HuH-7 (cell line): Measurements from ENCODE around the gene POLR1E.
"Not testable (repeated sequence)": the region's sequence is repeated elsewhere in the genome, so short reads cannot be mapped to it uniquely, and the experiment has no call there.

Source experiments
- DNase-seq: peaks from one replicate; pipeline ENCODE4 v3.0.0; 2011; ENCODE audit warnings: low spot score

Gene POLR1E

DNA sequence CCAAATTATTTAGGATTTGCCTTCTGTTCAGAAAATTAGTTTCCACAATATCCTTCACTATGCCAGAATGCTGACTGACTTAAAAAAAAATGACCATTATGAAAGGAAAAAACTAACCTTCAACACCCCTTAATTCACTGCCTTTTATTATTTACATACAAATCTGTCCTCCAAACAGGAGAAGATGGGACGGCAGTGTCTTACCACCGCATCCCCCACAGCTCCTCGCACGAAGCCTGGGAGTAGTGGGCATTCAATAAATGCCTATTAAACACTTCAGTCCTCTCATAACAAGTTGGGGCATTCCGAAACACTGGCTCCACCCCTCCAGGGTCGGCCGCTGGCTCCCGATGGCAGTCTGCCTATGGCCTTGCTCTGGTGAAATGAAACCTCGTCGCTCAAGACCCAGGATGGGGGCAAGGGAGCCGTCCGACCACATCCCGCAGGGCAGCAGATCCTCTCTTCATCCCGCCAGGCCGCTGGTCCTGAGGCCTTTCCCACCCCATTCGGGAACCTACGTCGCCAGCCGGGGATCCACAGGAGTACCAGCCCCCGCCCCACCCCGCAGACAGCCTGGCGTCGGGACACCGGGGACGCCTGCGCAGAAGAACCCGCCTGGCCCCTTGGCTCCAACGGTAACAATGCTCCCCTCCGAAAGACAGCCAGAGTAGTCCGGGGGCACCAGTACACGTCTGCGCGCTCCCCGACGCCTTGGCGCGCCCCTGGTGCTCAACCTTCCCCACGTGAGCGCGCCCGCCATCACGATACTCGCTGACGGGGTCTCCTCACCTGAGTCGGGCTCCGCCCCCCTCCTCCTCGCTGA lies 21.1 kb upstream of the POLR1E start:
- no peak for DNase-seq

DNA sequence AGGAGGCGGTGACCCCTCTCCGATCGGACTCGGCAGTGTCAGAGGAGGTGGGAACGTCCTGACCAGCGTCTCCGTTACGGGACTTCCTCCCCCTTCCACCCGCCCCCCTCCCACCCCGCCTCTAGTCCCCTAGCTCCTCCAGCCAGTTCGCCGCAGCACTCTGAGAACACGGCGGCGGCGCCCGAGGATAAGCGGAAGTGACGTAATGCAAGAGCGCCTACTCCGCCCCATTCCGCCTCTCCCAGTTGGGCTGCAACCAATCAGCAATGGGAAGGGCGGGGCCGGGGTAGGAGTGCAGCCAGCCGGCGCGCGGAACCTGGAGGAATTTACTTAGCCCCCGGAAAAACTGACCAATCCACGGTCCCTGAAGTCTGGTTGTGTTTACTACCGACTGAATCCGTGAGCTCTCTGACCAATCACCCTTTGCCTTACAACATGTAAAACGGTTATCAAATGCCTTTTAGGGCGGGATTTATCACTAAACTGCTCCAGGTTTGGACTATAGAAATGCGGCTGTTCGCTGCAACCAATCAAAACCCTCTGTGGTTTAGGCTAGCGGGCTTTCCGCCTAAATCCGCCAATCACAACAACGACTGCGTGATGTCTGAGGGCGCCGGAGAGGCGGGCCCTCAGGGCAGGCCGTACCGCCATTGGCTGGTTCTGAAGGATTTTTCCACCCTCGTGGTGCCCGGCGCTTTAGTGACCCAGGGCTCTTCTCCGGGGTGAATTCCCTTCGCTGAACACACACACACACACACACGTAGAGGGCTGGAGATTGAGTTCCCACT lies 20.3 kb upstream of the POLR1E start, which contains the start of gene ZBTB5:
Gene ZBTB5 (minus strand): TSS at position 202 of the 788 bp plus-strand sequence. CDS start 22,899 bp downstream, outside the sequence.
- DNase-seq, result peak; percentile 100

DNA sequence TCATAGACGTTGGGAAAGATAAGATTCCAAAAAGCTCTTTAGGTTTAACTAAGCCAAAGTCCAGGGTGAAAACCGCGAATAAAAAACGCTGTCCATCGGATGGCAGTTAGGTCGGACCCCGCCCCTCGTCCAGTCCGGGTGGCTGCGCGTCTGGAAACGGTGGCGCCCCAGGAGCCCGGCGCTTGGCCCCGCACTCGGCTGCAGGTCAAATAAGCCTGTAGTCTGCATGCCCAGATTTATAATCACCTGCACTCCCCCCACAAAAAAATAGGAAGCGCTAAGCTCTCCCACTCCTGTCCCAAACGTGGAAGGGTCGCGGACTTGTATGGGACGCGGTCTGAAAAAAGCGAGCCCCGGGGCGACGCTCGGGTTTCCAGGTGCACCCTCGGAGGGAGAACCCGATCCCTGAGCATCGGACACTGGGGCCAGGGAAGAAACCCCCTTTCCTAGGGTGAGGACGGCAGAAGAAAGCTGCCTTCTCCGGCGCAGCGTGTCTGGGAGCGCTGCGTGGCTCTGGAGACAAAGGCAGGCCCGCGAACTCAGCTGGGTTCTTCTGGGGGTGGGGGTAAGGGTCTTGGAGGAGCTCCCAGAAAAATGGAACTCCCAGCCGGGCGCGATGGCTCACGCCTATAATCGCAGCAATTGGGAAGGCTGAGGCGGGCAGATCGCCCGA lies 19.6 kb upstream of the POLR1E start:
- peak; percentile 71 for DNase-seq

DNA sequence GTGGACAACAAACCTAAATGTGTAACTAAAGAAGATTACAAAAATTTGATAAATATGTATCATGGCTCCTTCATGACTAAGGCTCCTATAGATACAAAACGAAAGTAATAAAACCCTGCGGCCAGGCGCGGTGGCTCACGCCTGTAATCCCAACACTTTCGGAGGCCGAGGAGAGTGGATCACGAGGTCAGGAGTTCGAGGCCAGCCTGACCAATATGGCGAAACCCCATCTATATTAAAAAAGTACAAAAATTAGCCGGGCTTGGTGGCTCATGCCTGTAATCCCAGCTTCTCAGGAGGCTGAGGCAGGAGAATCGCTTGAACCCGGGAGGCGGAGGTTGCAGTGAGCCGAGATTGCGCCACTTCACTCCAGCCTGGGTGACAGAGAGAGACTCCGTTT lies 18.2 kb upstream of the POLR1E start:
- DNase-seq, result not testable (repeated sequence)

DNA sequence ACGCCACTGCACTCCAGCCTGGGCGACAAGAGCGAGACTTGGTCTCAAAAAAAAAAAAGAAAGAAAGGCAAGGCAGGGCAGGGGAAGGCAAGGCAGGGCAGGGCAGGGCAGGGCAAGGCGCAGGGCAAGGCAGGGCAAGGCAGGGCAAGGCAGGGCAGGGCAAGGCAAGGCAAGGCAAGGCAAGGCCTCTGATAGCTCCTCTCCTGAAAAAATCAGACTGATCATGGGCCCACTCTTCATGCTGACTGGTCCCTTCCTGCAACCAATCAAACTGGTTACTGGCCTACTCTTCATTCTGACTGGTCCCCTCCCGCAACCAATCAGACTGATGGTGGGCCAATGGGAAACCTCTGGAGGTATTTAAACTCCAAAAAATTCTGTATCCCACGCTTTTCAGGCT lies 17.1 kb upstream of the POLR1E start:
- no peak for DNase-seq

DNA sequence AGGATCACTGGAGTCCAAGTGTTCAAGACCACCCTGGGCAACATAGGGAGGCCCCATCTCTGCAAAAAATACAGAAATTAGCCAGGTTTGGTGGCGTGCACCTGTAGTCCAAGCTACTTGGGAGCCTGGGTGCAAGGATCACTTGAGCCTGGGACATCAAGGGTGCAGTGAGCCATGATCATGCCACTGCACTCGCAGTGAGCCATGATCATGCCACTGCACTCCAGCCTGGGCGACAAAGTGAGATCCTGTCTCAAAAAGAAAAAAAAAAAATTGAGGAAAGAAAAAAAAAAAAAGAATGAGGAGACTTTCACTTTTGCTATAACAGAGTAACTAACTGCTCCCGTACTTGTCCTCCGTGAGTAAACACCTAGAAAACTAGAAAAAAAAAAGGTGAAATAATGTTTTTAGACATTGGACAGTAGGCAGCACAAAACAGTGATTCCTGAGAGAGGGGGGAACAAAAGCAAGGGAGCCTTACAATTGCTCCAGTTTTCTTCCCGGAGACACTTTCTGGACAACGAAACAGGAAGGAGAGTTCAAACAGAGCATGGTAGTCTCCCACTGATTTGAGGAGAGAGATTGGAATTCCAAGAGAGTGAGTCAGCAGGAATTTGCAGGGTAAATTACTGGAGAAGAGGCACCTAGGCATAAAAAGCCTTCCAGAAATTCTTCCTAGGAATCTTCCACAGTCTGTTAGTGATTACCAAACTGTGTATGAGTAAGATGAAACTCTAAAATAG lies 13.6 kb upstream of the POLR1E start:
- peak; percentile 52 for DNase-seq

DNA sequence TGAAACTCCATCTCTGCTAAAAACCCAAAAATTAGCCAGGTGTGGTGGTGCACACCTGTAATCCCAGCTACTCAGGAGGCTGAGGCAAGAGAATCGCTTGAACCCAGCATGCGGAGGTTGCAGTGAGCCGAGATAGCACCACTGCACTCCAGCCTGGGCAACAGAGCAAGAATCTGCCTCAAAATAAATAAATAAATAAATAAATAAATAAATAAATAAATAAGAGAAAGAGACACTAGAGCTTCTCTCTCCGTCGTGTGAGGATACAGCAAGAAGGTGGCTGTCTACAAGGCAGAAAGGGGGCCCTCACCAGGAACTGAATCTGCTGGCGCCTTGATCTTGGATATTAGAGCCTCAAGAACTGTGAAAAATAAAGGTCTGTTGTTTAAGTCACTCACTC lies 11.8 kb upstream of the POLR1E start:
- not testable (repeated sequence) for DNase-seq

DNA sequence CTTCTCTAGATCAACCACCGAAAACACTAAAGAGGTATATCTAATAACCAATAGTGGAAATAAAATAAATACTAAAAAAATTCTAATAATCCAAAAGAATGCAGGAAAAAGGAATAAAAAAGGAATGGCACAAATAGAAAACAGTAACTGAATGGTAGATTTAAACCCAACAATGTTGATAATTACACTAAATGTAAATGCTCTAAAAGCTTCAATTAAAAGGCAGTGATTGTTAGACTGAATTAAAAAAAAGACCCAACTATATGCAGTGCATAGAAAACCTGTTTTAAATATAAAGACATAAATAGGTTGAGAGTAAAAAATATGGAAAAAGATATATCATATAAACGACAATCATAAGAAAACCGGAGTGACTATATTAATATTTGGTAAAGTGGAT lies 11.3 kb upstream of the POLR1E start:
- no peak for DNase-seq

DNA sequence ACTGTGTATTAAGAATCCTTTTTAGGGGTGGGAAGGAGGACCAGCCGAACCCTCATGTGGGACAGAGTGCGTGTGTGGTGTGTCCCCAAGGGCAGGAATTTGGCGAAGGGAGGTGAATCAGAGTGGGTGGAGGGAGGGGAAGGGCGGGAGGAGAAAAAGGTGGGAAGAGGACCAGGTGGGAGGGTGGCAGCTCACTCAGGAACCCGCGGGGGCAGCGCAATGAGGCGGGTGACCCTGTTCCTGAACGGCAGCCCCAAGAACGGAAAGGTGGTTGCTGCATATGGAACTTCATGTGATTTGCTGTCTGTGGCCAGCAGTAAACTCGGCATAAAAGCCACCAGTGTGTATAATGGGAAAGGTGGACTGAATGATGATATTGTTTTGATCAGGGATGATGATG lies 8.8 kb upstream of the POLR1E start:
- DNase-seq, result no peak

DNA sequence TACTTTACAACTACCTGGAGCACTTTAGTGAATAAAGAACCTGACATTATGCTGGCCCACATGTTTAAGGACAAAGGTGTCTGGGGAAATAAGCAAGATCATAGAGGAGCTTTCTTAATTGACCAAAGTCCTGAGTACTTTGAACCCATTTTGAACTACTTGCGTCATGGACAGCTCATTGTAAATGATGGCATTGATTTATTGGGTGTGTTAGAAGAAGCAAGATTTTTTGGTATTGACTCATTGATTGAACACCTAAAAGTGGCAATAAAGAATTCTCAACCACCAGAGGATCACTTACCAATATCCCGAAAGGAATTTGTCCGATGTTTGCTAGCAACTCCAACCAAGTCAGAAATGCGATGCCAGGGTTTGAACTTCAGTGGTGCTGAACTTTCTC lies 8.3 kb upstream of the POLR1E start:
- not testable (repeated sequence) for DNase-seq

DNA sequence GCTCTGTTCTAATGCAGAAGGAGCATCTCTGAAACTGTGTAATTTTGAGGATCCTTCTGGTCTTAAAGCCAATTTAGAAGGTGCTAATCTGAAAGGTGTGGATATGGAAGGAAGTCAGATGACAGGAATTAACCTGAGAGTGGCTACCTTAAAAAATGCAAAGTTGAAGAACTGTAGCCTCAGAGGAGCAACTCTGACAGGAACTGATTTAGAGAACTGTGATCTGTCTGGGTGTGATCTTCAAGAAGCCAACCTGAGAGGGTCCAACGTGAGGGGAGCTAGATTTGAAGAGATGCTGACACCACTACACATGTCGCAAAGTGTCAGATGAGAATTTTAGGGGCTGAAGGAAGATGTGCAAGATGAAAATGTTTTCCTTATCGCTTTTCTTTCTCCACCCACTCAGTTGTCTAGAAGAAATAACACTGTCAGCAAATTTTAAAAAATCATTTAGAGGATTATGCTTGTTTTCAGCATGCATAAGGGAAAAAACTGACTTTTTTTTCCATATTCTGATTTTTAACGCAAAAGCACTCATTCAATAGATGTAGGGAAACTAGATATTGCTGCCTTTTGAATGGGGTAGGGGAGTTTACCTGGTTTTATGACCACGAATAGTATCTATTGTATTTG lies 7.6 kb upstream of the POLR1E start:
- not testable (repeated sequence) for DNase-seq

DNA sequence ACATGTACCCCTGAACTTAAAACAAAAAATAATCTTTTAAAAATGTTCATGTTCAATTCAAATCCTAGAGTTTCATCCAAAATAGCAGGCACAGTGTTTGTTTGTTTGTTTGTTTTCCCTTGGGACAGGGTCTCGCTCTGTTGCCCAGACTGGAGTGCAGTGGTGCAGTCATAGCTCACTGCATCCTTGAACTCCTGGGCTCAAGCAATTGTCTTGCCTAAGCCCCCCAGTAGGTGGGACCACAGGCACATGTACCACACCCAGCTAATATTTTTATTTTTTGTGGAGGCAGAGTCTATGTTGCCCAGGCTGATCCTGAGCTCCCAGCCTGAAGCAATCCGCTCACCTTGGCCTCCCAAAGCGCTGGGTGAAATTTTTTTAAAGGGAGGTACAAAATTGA lies 5.0 kb upstream of the POLR1E start:
- no peak for DNase-seq

DNA sequence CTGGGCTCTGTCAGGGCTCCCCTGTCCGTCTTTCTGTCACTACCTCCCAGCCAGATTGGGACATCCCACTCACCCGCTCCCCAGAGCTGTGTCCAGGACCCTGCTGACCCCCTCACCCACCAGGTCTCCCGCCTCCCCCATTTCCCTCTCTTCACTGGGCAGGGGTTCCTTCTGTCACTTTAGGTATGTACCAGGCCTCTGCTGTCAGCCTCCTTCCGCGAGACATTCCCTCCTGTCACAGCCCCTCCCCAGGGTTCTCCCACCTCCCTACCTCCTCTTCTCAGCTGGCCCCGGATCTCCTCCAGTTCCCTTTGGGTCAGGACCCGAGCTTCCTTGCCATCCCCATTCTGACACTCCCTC lies 488 bp downstream of the POLR1E start:
- no peak for DNase-seq

DNA sequence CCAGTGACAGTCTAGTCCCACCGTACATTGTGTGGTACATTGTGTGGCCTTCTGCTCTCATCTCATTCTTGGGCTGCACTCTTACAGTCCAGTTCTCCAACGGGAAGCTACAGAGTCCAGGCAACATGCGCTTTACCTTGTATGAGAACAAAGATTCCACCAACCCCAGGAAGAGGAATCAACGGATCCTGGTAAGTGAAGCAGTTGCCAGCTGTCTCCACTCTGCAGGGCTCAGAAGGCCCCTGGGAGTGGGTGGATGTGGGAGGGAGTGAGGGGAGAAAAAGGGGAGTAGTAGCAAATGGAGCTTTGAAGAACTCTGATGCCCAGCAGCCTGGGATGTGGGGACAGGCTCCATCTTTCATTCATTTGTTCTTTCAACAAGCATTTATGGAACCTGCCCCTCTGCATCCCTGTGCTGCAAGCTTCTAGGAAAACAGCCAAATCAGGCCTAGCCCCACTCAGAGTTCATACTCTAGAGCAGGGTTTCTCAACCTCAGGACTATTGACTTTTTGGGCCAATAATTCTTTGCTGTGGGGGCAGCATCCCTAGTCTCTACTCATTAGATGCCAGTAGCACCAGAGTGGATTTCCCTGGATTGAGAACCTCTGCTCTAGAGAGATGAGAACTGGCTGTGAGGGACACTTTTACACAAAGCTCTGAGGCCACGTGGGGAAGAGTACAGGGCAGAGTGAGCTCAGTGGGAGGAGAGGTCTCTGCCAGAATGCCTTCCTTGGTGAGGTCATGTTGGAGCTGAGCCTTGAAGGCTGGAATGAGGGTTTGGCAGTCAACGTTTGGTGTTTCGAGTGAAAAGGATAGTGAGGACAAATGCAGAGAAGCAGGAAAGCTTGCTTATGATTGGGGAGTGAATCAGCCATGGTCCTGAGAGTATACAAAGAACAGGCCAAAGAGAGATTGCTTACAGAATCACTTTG lies 1.1 kb downstream of the POLR1E start:
- DNase-seq, result no peak

DNA sequence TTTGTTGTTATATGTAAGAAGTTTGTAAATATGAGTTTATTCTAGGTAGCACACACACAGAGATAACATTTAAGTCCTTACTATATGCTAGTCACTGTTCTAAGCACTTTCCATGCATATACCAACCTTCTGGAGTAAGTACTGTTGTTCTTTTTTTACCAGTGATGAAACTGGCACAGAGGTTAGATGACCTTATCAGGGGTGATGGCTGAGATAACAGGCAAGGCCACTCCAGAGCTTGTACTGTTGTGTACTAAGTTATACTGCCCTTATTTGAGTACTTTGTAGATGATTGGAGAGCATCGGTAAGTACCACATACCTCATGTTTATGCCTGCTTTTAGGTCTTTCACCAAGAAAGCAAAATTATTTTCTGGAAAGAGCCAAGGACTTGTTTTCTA lies 6.2 kb downstream of the POLR1E start:
- DNase-seq, result no peak

DNA sequence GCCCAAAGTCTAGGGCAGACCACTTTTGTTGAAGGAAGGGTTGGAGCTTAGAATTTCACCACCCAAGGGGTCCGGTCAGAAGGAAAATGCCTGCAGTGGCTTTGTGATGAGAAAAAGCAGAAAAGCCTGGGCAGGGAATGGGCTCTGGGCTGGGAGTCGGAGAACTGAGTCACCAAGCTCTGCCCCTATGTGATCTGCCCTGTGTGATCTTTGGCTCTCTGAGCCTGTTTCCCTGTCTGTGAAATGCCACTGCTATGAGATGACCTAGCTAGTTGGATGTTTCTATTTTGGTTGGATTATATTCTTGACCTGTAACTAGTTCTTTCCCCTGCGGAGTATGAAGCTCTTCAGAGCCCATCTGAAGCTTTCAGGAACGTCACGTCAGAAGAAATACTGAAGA lies 9.8 kb downstream of the POLR1E start:
- DNase-seq, result no peak

DNA sequence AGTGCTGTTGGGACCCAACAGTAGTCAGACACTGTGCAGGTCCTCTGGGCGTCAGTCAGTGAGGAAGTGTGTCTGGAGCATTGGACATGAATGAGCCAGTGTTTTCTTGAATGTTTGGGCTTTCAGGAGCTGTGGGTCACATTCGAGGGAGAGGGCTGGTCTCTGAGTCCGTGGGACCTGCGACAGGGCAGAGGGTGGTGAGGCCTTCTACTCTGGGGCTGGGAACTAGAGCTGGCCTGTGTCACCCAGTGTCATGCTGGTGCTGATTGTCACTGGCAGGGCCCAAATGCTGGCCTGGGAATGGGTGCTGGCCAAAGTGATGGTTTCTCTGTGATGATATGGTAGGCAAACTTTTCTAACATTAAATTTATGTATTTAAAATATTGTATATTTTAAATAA lies 10.3 kb downstream of the POLR1E start:
- no peak for DNase-seq

DNA sequence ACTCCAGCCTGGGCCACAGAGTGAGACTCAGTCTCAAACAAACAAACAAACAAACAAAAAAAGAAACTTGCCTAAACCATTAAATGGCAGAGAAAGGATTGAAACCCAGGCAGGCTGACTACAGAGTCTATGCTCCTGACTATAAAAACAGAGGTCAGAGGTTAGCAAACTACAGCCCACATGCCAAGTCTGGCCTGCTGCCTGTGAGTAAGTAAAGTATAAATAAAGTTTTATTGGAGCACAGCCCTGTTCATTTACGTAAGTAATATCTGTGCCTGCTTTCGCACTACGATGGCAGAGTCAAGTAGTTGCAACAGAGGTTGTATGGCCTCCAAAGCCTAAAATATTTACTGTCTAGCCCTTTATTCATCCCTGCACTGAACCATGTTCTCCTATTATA lies 11.6 kb downstream of the POLR1E start:
- DNase-seq, result no peak

DNA sequence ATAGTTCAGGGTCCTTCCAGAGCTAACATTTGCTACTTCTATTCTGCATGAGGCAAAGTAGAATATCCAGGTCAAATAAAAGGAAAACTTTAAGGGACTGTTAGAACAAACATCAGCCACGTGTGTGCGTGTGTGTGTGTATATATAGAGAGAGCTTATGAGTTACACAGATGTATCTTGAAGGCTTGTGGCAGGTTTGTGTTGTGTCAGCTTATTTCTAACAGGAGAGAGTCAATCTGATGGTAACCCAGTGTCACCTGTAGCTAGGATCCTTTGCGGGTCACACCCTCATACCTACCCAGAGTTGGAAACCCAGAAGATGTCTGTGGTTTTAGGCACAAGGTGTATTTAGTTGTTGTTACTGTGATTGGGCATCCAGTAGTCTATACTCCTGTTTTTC lies 12.7 kb downstream of the POLR1E start:
- DNase-seq, result no peak

DNA sequence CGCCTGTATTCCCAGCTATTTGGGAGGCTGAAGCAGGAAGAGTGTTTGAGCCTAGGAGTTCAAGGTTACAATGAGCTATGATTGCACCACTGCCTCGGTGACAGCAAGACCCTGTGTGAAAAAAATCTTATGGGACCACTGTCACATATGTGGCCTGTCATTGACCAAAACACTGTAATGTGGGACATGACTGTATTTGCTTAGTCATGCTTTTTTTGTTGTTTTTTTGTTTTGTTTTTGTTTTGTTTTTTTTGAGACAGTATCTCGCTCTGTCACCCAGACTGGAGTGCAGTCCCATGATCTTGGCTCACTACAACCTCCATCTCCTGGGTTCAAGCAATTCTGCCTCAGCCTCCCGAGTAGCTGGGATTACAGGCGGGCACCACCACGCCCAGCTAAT lies 13.5 kb downstream of the POLR1E start:
- no peak for DNase-seq
